Measurements from ENCODE around the gene GNG13. TPM values are rescaled to one million over a fixed set of nuclear protein-coding genes. Genes with fewer than 3 reads are reported as not detected.

The GNG13 gene
- total RNA-seq, 4 donors from 2014 or later, result not detected

DNA sequence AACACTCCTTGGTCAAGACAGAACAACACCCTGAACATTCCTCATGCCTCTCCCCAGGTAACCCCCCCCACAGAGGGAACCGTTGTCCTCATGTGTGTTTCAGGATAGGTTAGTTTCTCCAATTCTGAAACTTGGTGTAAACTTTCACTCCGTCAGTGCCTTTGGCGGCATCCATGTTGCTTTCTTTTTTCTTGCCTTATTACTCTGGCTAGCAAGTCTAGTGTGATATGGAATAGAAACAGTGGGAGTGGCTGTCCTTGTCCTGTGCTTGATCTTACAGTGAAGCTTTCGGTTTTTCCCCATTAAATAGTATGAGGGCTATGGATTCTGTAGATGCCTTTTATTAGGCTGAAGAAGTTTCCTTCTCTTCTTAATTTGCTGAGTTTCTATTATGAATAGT, 35.7 kb upstream of the GNG13 start:
- H3K4me1 ChIP-seq, result no peaks in the 10 kb centered on the region
- WGBS, 2 donors (ENCODE audit: low coverage in 1 of 2), result 86 to 90% methylated on average over 3 to 4 of the region's 4 CpGs
- TF ChIP-seq, protein P1, sequence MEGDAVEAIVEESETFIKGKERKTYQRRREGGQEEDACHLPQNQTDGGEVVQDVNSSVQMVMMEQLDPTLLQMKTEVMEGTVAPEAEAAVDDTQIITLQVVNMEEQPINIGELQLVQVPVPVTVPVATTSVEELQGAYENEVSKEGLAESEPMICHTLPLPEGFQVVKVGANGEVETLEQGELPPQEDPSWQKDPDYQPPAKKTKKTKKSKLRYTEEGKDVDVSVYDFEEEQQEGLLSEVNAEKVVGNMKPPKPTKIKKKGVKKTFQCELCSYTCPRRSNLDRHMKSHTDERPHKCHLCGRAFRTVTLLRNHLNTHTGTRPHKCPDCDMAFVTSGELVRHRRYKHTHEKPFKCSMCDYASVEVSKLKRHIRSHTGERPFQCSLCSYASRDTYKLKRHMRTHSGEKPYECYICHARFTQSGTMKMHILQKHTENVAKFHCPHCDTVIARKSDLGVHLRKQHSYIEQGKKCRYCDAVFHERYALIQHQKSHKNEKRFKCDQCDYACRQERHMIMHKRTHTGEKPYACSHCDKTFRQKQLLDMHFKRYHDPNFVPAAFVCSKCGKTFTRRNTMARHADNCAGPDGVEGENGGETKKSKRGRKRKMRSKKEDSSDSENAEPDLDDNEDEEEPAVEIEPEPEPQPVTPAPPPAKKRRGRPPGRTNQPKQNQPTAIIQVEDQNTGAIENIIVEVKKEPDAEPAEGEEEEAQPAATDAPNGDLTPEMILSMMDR (IDR thresholded peaks at IDR 0.05), result no peak
- TF ChIP-seq POLR2AphosphoS5 (IDR thresholded peaks at IDR 0.05) (no peak), POLR2A (IDR thresholded peaks at IDR 0.05) (no peak), EP300 (IDR thresholded peaks at IDR 0.05) (no peak)
- peaks cover 72% of the 10 kb centered on the region for H3K27me3 ChIP-seq
- no peaks in the 10 kb centered on the region for H3K36me3 ChIP-seq
- H3K9me3 ChIP-seq, result peaks cover 0 to 51% (median 0%) of the 10 kb centered on the region in 3 donors
- H3K4me3 ChIP-seq, result no peak overlapping the region
- no peak for ATAC-seq
- no peak overlapping the region for H3K27ac ChIP-seq

DNA sequence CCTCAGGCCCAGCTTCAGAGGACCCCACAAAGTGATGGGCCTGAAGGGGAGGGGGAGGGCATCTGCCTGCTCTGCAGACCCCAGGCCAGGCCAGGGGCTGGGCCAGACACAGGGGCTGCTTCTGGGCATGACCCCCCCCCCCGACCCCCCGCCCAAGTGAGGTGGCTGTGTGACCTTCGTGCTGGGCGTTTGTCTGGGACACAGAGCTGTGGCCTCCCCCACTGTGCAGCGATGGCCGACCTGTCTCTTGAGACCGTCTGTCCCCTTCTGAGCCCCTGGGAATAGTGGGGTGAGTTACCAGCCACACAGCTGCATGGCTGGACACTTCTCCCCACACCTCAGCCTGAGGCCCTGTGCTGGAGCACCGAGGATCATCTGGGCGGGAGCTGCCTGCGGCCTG, 34.8 kb upstream of the GNG13 start:
- WGBS, 2 donors (ENCODE audit: low coverage in 1 of 2), result no CpG with 5 or more reads among the region's 10 CpGs
- no peaks in the 10 kb centered on the region for H3K4me1 ChIP-seq
- ATAC-seq, result no peak
- peaks cover 0 to 51% (median 0%) of the 10 kb centered on the region in 3 donors for H3K9me3 ChIP-seq
- TF ChIP-seq EP300 (IDR thresholded peaks at IDR 0.05) (no peak), POLR2AphosphoS5 (IDR thresholded peaks at IDR 0.05) (no peak), POLR2A (IDR thresholded peaks at IDR 0.05) (no peak)
- TF ChIP-seq, protein P1 (IDR thresholded peaks at IDR 0.05), result no peak
- no peak overlapping the region for H3K4me3 ChIP-seq
- H3K36me3 ChIP-seq, result no peaks in the 10 kb centered on the region
- H3K27ac ChIP-seq, result no peak overlapping the region
- H3K27me3 ChIP-seq, result peaks cover 70% of the 10 kb centered on the region

DNA sequence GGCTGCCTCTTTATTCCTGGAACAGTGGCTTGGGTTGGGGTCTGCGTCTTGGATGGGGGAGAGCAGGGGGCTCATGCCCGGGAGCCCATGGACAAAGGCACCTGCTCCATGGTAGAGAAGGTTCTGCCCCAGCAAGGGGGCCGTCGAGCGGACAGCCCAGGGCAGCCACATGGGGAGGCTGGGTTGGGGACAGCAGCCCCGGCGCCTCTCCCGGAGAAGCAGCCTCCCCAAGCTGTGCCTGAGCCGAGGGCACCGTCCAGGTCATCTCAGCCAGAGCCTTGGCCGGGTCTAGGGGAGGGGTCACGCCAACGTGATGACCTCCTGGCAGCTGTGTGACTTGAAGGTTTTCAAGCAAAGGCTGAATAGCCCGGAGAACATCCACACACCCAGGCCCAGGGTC, 32.9 kb upstream of the GNG13 start:
- H3K36me3 ChIP-seq, result no peaks in the 10 kb centered on the region
- TF ChIP-seq, protein P1 (IDR thresholded peaks at IDR 0.05), result no peak
- TF ChIP-seq POLR2AphosphoS5 (IDR thresholded peaks at IDR 0.05) (no peak), EP300 (IDR thresholded peaks at IDR 0.05) (no peak), POLR2A (IDR thresholded peaks at IDR 0.05) (no peak)
- H3K4me1 ChIP-seq, result no peaks in the 10 kb centered on the region
- no peak overlapping the region for H3K4me3 ChIP-seq
- peaks cover 60% of the 10 kb centered on the region for H3K27me3 ChIP-seq
- no peak overlapping the region for H3K27ac ChIP-seq
- H3K9me3 ChIP-seq, result peaks cover 0 to 51% (median 0%) of the 10 kb centered on the region in 3 donors
- WGBS, 2 donors (ENCODE audit: low coverage in 1 of 2), result 78 to 100% methylated on average over 1 to 9 of the region's 14 CpGs
- no peak for ATAC-seq

DNA sequence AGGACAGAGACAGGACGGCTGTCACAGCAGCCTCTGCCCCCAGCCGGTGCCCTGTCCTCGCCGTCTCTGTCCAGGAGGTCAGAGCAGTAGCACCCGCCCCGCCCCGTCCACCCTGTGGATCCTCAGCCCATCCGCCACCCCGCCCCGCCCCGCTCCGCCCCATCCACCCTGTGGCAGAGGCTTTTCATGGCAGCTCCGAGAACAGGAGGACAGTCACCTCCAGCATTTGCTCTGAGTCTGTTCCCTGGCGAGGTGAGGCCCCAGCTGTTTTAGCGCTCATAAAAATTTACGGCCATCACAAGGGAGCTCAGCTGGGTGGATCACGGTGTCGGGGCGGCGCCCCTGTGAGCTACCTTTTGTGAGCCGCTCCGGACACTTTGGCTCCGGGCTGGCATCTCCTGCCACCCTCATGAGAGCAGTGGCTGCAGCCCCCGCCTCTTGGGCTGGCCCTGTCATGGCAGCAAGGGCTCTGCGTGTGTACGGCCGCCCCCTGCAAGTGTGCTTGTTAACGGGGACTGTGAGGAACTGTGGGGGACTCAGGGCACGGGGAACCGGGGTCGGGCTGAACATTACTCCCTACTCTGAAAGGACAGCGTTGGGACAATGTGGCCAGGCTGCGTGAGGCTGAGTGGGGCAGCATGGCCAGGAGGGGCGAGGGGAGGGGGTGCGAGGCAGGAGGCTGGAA, 32.3 kb upstream of the GNG13 start:
- Histone ChIP-seq H3K36me3 (no peaks in the 10 kb centered on the region), H3K4me1 (no peaks in the 10 kb centered on the region), H3K4me3 (no peak overlapping the region), H3K27ac (no peak overlapping the region), H3K9me3 (peaks cover 0 to 48% (median 0%) of the 10 kb centered on the region in 3 donors), H3K27me3 (peaks cover 62% of the 10 kb centered on the region)
- 80% methylated on average over 3 of the region's 35 CpGs; no CpG with 5 or more reads in 1 of the 2 donors for WGBS, 2 donors (ENCODE audit: low coverage in 1 of 2)
- ATAC-seq, result no peak
- TF ChIP-seq, protein P1 (IDR thresholded peaks at IDR 0.05), result no peak
- TF ChIP-seq POLR2AphosphoS5 (IDR thresholded peaks at IDR 0.05) (no peak), POLR2A (IDR thresholded peaks at IDR 0.05) (no peak), EP300 (IDR thresholded peaks at IDR 0.05) (no peak)

Measured in gastroesophageal sphincter (tissue), 4 donors.